ENCODE measurements around the gene EYA2. TPM values are rescaled to one million over a fixed set of nuclear protein-coding genes. Genes with fewer than 3 reads are reported as not detected.

Gene EYA2
- total RNA-seq, 1 donor from 2014 or later = 24.4 TPM

- DNase-seq (ENCODE audit: low spot score) (no peak), ATAC-seq (no peak)
- intact Hi-C loops (cut with DNase I) = no loop called here
Measured at GRCh38 chr20:47217482-47218446, 323.1 kb downstream of the EYA2 start.

- ATAC-seq = no peak
- no peak for DNase-seq (ENCODE audit: low spot score)
- intact Hi-C loops (cut with DNase I) = no loop called here
Measured at GRCh38 chr20:47220161-47220582, 325.5 kb downstream of the EYA2 start.

- intact Hi-C loops (cut with DNase I) = no loop called here
- no peak for DNase-seq (ENCODE audit: low spot score)
- ATAC-seq = no peak
Measured at GRCh38 chr20:47221036-47221625, 326.5 kb downstream of the EYA2 start.

- intact Hi-C loops (cut with DNase I) = no loop called here
- DNase-seq (ENCODE audit: low spot score) (no peak), ATAC-seq (no peak)
Measured at GRCh38 chr20:47222468-47223119, 328.0 kb downstream of the EYA2 start.

- ATAC-seq (no peak), DNase-seq (ENCODE audit: low spot score) (no peak)
- intact Hi-C loops (cut with DNase I) = no loop called here
Measured at GRCh38 chr20:47223896-47224295, 329.3 kb downstream of the EYA2 start.

- ATAC-seq = no peak
- no peak for DNase-seq (ENCODE audit: low spot score)
- intact Hi-C loops (cut with DNase I) = no loop called here
Measured at GRCh38 chr20:47224300-47224791, 329.7 kb downstream of the EYA2 start.

- intact Hi-C loops (cut with DNase I) = no loop called here
- no peak for ATAC-seq
- no peak for DNase-seq (ENCODE audit: low spot score)
Measured at GRCh38 chr20:47224857-47225256, 330.2 kb downstream of the EYA2 start.

GRCh38 chr20:47225458-47225857, 330.8 kb downstream of the EYA2 start:
- ATAC-seq (no peak), DNase-seq (ENCODE audit: low spot score) (no peak)
- intact Hi-C loops (cut with DNase I) = no loop called here

- intact Hi-C loops (cut with DNase I) = no loop called here
- DNase-seq (ENCODE audit: low spot score) (no peak), ATAC-seq (no peak)
Measured at GRCh38 chr20:47227119-47227518, 332.5 kb downstream of the EYA2 start.

GRCh38 chr20:47227576-47227975, 332.9 kb downstream of the EYA2 start:
- ATAC-seq = no peak
- no peak for DNase-seq (ENCODE audit: low spot score)
- intact Hi-C loops (cut with DNase I) = no loop called here

- no peak for DNase-seq (ENCODE audit: low spot score)
- intact Hi-C loops (cut with DNase I) = no loop called here
- no peak for ATAC-seq
Measured at GRCh38 chr20:47228654-47229053, 334.0 kb downstream of the EYA2 start.

- no peak for DNase-seq (ENCODE audit: low spot score)
- intact Hi-C loops (cut with DNase I) = no loop called here
- ATAC-seq = no peak
Measured at GRCh38 chr20:47230811-47231256, 336.2 kb downstream of the EYA2 start.

- ATAC-seq (peak; percentile 55), DNase-seq (ENCODE audit: low spot score) (no peak)
- intact Hi-C loops (cut with DNase I) = no loop called here
Measured at GRCh38 chr20:47231382-47232039, 336.9 kb downstream of the EYA2 start.

- DNase-seq (ENCODE audit: low spot score) (no peak), ATAC-seq (no peak)
- intact Hi-C loops (cut with DNase I) = no loop called here
Measured at GRCh38 chr20:47232518-47232917, 337.9 kb downstream of the EYA2 start.

GRCh38 chr20:47233333-47234188, 338.9 kb downstream of the EYA2 start:
- intact Hi-C loops (cut with DNase I) = no loop called here
- ATAC-seq (peak; percentile 69), DNase-seq (ENCODE audit: low spot score) (no peak)

GRCh38 chr20:47235111-47235510, 340.5 kb downstream of the EYA2 start:
- ATAC-seq = no peak
- DNase-seq (ENCODE audit: low spot score) = no peak
- intact Hi-C loops (cut with DNase I) = no loop called here

- intact Hi-C loops (cut with DNase I) = no loop called here
- ATAC-seq (no peak), DNase-seq (ENCODE audit: low spot score) (no peak)
Measured at GRCh38 chr20:47235853-47236638, 341.4 kb downstream of the EYA2 start.

GRCh38 chr20:47236639-47236900, 341.9 kb downstream of the EYA2 start:
- DNase-seq (ENCODE audit: low spot score) = no peak
- no peak for ATAC-seq
- intact Hi-C loops (cut with DNase I) = no loop called here
